HepG2 (cell line): ENCODE data around the gene MYO1G. TPM values are rescaled to one million over a fixed set of nuclear protein-coding genes. Genes with fewer than 3 reads are reported as not detected.

ENCODE experiments used
- ATAC-seq: fragments of 200-7000 bp; cut with Tn5 transposase; 3 replicates; pipeline ENCODE4 v1.9.1; 2020; ENCODE audit warnings: mild to moderate bottlenecking, moderate library complexity
- BruUV-seq: library from RNA; stranded (reverse); fragments of 400-500 nt; replicated peaks from 2 replicates; lab custom pipeline; 2021; lab: Mats Ljungman, UMichigan
- CTCF ChIA-PET: fragments of 300-600 bp; formaldehyde crosslinking; extraction: SDS; loops from one replicate; lab custom pipeline; 2021; ENCODE audit warnings: low total read pairs, inconsistent platforms, low intra/inter-chr PET ratio; lab: Yijun Ruan, JAX
- POLR2A ChIA-PET: fragments of 350-600 bp; sonication (Branson Sonifier 250); formaldehyde crosslinking; loops from one replicate; lab custom pipeline; 2020; ENCODE audit warnings: antibody characterized with exemption, inconsistent platforms; lab: Yijun Ruan, JAX
- DNase-seq: peaks from one replicate; pipeline ENCODE4 v3.0.0-alpha.2; 2015; ENCODE audit warnings: low spot score
- FAIRE-seq: peaks from 3 replicates; lab custom pipeline; 2011; peaks lifted over from hg19 to GRCh38; lab: Jason Lieb, UNC
- H2AFZ ChIP-seq: one replicate; pipeline ENCODE4 v1.6.1; 2011; ENCODE audit warnings: low read length, inconsistent platforms
- H3K27ac ChIP-seq: fragments of 300-600 bp; 3 replicates; pipeline ENCODE4 v1.8.0; 2011; ENCODE audit warnings: mixed run types, mild to moderate bottlenecking, mixed read lengths, low read length, inconsistent platforms; ENCODE audit not compliant: insufficient read depth; ENCODE audit errors: extremely low read length
- H3K27me3 ChIP-seq, 2 experiments: fragments of 200-600 bp in 1 of 2; 2 replicates in 1 of 2; 3 replicates in 1 of 2; pipeline versions ENCODE4 v1.6.0 to v1.8.0; 2011; ENCODE audit warnings: low read length in 2 of 2, mild to moderate bottlenecking in 2 of 2, moderate library complexity in 2 of 2, inconsistent platforms in 1 of 2; ENCODE audit not compliant: insufficient read depth in 2 of 2, control insufficient read depth in 1 of 2
- H3K36me3 ChIP-seq, 2 experiments: fragments of 200-600 bp in 1 of 2; replicated peaks in 1 of 2; 2 replicates in 1 of 2; 3 replicates in 1 of 2; pipeline versions ENCODE4 v1.5.1 to v1.8.0; 2011; ENCODE audit warnings: low read length in 2 of 2, inconsistent platforms in 1 of 2; ENCODE audit not compliant: insufficient read depth in 2 of 2, control insufficient read depth in 1 of 2
- H3K4me1 ChIP-seq: 2 replicates; pipeline ENCODE4 v1.5.1; 2012; ENCODE audit warnings: low read length, inconsistent platforms; ENCODE audit not compliant: insufficient read depth
- H3K4me2 ChIP-seq: 2 replicates; pipeline ENCODE4 v1.6.0; 2011; ENCODE audit warnings: low read depth, low read length, inconsistent platforms
- H3K4me3 ChIP-seq, 3 experiments: fragments of 200-600 bp in 1 of 3; sonication (generic), shearing (Covaris generic) in 1 of 3; replicated peaks in 1 of 3; 2 replicates each; pipeline ENCODE4 v1.5.1; 2011 to 2016; ENCODE audit warnings: low read length in 3 of 3, inconsistent platforms in 2 of 3, low read depth in 2 of 3, mild to moderate bottlenecking in 2 of 3, control low read depth in 1 of 3, mixed read lengths in 1 of 3; ENCODE audit not compliant: insufficient read depth in 1 of 3
- H3K79me2 ChIP-seq: one replicate; pipeline ENCODE4 v1.6.1; 2011; ENCODE audit warnings: low read length, inconsistent platforms; ENCODE audit not compliant: insufficient read depth
- H3K9ac ChIP-seq: 2 replicates; pipeline ENCODE4 v1.6.0; 2011; ENCODE audit warnings: mild to moderate bottlenecking, low read depth, low read length, inconsistent platforms; ENCODE audit not compliant: insufficient read depth
- H3K9me3 ChIP-seq: 2 replicates; pipeline ENCODE4 v1.5.1; 2012; ENCODE audit warnings: mild to moderate bottlenecking, low read length
- H4K20me1 ChIP-seq: 2 replicates; pipeline ENCODE4 v1.6.0; 2011; ENCODE audit warnings: inconsistent platforms, mild to moderate bottlenecking, low read length, moderate library complexity; ENCODE audit not compliant: insufficient read depth
- HNF4G ChIP-seq, 2 experiments: sonication (generic) in 1 of 2; formaldehyde crosslinking in 1 of 2; IDR thresholded peaks; 2 replicates each; pipeline versions ENCODE4 v1.4.0 to v1.6.1; 2011 to 2020; ENCODE audit warnings: borderline replicate concordance in 2 of 2, low read depth in 2 of 2, mild to moderate bottlenecking in 2 of 2, low read length in 1 of 2, missing genetic modification reagents in 1 of 2, moderate library complexity in 1 of 2
- HOXA3 ChIP-seq: sonication (generic); formaldehyde crosslinking; IDR thresholded peaks from 2 replicates; pipeline ENCODE4 v1.5.0; 2020; ENCODE audit warnings: missing genetic modification reagents
- RXRB ChIP-seq: IDR thresholded peaks from 2 replicates; pipeline ENCODE4 v1.6.1; 2016; ENCODE audit warnings: borderline replicate concordance, missing genetic modification reagents, missing compliant biosample characterization
- SOX6 ChIP-seq, 2 experiments: fragments of 450-650 bp in 1 of 2; sonication (generic) in 1 of 2; formaldehyde crosslinking in 1 of 2; IDR thresholded peaks; 2 replicates each; pipeline versions ENCODE4 v1.4.0 to v1.6.1; 2017 to 2020; ENCODE audit warnings: antibody characterized with exemption in 1 of 2, mild to moderate bottlenecking in 1 of 2, missing genetic modification reagents in 1 of 2
- ZNF230 ChIP-seq: sonication (generic); formaldehyde crosslinking; IDR thresholded peaks from 2 replicates; pipeline ENCODE4 v1.4.0; 2020; ENCODE audit warnings: mild to moderate bottlenecking, missing genetic modification reagents
- ZNF619 ChIP-seq: sonication (generic); formaldehyde crosslinking; IDR thresholded peaks from 2 replicates; pipeline ENCODE4 v1.4.0; 2020; ENCODE audit warnings: mild to moderate bottlenecking, missing genetic modification reagents
- ZSCAN30 ChIP-seq: sonication (generic); formaldehyde crosslinking; IDR thresholded peaks from 2 replicates; pipeline ENCODE4 v1.5.0; 2020; ENCODE audit warnings: mild to moderate bottlenecking, missing genetic modification reagents
- WGBS: methylation state at CpG from one replicate; pipeline ENCODE4 v1.1.6; 2017; ENCODE audit warnings: low lambda C conversion rate; 5-methylcytosine and 5-hydroxymethylcytosine counted together
- in situ Hi-C: cut with HindIII; loops from 2 replicates; pipeline ENCODE4 v1.10.0; 2017; ENCODE audit warnings: low pct_unique_long_range_greater_than_20kb; ENCODE audit not compliant: extremely low pct_ligation_motif_present
- intact Hi-C: fragments of 100-400 bp; cut with micrococcal nuclease; formaldehyde crosslinking; loops from one replicate; pipeline ENCODE4 v1.10.0; 2022; ENCODE audit not compliant: unreplicated experiment
- polyA plus RNA-seq, 8 experiments: library from polyadenylated mRNA; depleted of rRNA in 3 of 8; stranded (reverse) in 7 of 8; unstranded in 1 of 8; fragments of >200 nt; fragmentation: Illumina TruSeq in 4 of 8; extraction: Trizol in 4 of 8; gene quantifications; 2 replicates each; pipeline versions ENCODE4 v1.2.1 to v1.2.3, GENCODE V29; 2011 to 2016; ENCODE audit warnings: low read depth in 4 of 8, missing spikeins in 1 of 8, mixed read lengths in 1 of 8; ENCODE audit not compliant: insufficient read depth in 1 of 8
- total RNA-seq, 5 experiments: library from RNA; depleted of rRNA; stranded (reverse); fragments of >200 nt; fragmentation: Illumina TruSeq; extraction: Trizol; gene quantifications; 2 replicates each; pipeline ENCODE4 v1.2.3, GENCODE V29; 2016; ENCODE audit warnings: low read depth in 1 of 5
- TF ChIP-seq, protein P1 (sequence below): sonication (generic); formaldehyde crosslinking; IDR thresholded peaks from 2 replicates; pipeline ENCODE4 v1.5.0; 2020; ENCODE audit warnings: mild to moderate bottlenecking, missing genetic modification reagents, moderate library complexity

The MYO1G gene
- total and polyA plus RNA-seq, 2 of the 13 experiments (the other 11 are each of a cell fraction or from before 2014, with no cell fraction given): 0.29 to 1.1 TPM

DNA sequence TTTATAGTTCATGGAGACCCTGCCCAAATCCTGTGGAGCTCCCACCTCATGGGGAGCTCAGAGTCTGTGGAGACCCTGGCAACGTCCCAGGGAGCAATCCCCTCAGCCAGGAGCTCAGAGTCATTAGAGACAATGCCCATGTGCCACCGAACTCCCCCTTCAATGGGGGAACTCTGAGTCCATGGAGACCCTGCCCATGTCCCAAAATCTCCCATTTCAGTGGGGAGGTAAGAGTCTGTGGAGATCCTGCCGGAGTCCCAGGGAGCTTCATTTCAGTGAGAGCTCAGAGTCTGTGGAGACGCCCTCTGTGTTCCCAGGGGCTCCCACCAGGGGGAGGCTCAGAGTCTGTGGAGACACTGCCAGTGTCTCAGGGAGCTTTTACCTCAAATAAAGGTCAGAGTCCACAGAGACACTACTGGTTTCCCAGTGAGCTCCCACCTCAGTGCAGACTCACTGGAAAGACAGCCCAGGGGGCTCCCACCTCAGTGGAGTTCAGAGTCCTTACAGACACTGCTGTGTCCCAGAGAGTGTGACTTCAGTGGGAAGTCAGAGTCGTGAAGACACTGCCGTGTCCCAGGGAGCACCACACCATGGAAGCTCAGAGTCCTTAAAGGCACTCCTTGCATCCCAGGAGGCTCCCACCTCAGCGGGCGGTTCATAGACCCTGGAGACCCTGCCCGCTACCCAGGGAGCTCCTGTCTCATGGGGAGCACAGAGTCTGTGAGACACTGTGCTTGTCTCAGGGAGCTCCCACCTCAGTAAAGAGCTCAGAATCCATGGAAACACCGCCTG is 5.0 kb downstream of the MYO1G start (continued):
- TF ChIP-seq, protein P1, sequence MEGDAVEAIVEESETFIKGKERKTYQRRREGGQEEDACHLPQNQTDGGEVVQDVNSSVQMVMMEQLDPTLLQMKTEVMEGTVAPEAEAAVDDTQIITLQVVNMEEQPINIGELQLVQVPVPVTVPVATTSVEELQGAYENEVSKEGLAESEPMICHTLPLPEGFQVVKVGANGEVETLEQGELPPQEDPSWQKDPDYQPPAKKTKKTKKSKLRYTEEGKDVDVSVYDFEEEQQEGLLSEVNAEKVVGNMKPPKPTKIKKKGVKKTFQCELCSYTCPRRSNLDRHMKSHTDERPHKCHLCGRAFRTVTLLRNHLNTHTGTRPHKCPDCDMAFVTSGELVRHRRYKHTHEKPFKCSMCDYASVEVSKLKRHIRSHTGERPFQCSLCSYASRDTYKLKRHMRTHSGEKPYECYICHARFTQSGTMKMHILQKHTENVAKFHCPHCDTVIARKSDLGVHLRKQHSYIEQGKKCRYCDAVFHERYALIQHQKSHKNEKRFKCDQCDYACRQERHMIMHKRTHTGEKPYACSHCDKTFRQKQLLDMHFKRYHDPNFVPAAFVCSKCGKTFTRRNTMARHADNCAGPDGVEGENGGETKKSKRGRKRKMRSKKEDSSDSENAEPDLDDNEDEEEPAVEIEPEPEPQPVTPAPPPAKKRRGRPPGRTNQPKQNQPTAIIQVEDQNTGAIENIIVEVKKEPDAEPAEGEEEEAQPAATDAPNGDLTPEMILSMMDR (CRISPR knock-in tag): peak; percentile 64
- peak; percentile 31; the same call in 1 of the 2 replicates for TF ChIP-seq HNF4G (IDR thresholded peaks at IDR 0.05; ENCODE audit: borderline replicate concordance, low read depth, low read length)
- no peak for TF ChIP-seq HNF4G (CRISPR knock-in tag; IDR thresholded peaks at IDR 0.05; ENCODE audit: borderline replicate concordance, low read depth)
- TF ChIP-seq HOXA3 (CRISPR knock-in tag): peak; percentile 18; the same call in 1 of the 2 replicates
- TF ChIP-seq RXRB (CRISPR knock-in tag): 0 out of 2 replicates have a peak, but pooled peaks have one; percentile 17

DNA sequence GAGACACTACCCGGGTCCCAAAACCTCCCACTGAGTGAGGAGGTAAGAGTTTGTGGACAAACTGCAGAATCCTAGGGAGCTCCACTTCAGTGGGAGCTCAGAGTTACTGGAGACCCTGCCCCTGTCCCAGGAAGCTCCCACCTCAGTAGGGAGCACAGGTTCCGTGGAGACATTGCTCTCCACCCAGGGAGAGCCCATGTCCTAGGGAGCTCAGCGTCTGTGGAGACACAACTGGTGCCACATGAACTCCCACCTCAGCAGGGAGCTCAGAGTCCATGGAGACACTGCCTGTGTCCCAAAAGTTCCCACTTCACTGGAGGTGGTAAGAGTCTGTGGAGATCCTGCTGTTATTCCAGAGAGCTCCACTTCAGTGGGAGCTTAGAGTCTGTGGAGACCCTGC is 6.3 kb downstream of the MYO1G start:
- peaks cover 4 to 5% of the 10 kb centered on the region in 2 experiments; a peak in 2 of 5 replicates for H3K27me3 ChIP-seq
- CTCF ChIA-PET: no interaction called here
- peaks cover 61% of the 10 kb centered on the region for H3K4me1 ChIP-seq
- no peaks in the 10 kb centered on the region for H3K9me3 ChIP-seq
- H3K27ac ChIP-seq: peak overlapping the region; percentile 52
- in situ Hi-C loops (loop anchor here (25.0 kb wide), 1 partner anchor 290 kb away; no protein-coding TSS in a partner anchor), intact Hi-C loops (loop anchor here (2.0 kb wide), 1 partner anchor 26 kb away; no protein-coding TSS in a partner anchor)
- BruUV-seq: no TSS peak
- H3K9ac ChIP-seq: peak overlapping the region; percentile 28; the same call in 1 of the 2 replicates
- H4K20me1 ChIP-seq: no peaks in the 10 kb centered on the region
- H3K79me2 ChIP-seq: no peaks in the 10 kb centered on the region
- H2AFZ ChIP-seq: peak overlapping the region; percentile 22
- POLR2A ChIA-PET: interaction anchor here (1.0 to 4.1 kb wide), 12 partner anchors 10 to 399 kb away, joined by 3 to 83 read pairs (median 6); partner anchors contain the start of genes CCM2, DDX56, H2AZ2 and TBRG4
- H3K4me3 ChIP-seq: peak overlapping the region; percentile 23 to 59 (median 32); a peak in 5 of 6 replicates
- peak; percentile 8 for ATAC-seq
- peak overlapping the region; percentile 84 for H3K4me2 ChIP-seq
- no peak for DNase-seq
- WGBS: 35% methylated on average over 2 of the region's 3 CpGs
- TF ChIP-seq SOX6 (IDR thresholded peaks at IDR 0.05) (no peak), SOX6 (CRISPR knock-in tag; IDR thresholded peaks at IDR 0.05) (0 out of 2 replicates have a peak, but pooled peaks have one; percentile 6), ZNF230 (0 out of 2 replicates have a peak, but pooled peaks have one; percentile 15), ZNF619 (peak; percentile 27; the same call in 1 of the 2 replicates), ZSCAN30 (CRISPR knock-in tag) (no peak)
- no peaks in the 10 kb centered on the region for H3K36me3 ChIP-seq
- no peak for FAIRE-seq
